Activated CD8-positive, alpha-beta memory T cell treated with anti-CD3 and anti-CD28 coated beads for 48 hours (primary cell): ENCODE data around the gene KANSL1.
"Not testable (repeated sequence)": the region's sequence is repeated elsewhere in the genome, so short reads cannot be mapped to it uniquely, and the experiment has no call there.

Experiments
- DNase-seq, 3 experiments: peaks; one replicate each; pipeline ENCODE4 v3.0.0-alpha.2; 2020; ENCODE audit warnings: low read depth in 2 of 3, low spot score in 2 of 3

The KANSL1 gene

GRCh38 chr17:46193151-46193625, at the start of gene KANSL1:
TSS of gene KANSL1 (minus strand) at chr17:46193429. CDS start at chr17:46172143, 21,286 bp downstream.
- peak; percentile 43 to 73 (median 67) for DNase-seq

GRCh38 chr17:46231359-46231758, 38.1 kb upstream of the KANSL1 start:
- not testable (repeated sequence) for DNase-seq

GRCh38 chr17:46225274-46225794, 32.1 kb upstream of the KANSL1 start:
- DNase-seq, result peak; percentile 77 to 83 (median 79)

GRCh38 chr17:46224864-46225263, 31.6 kb upstream of the KANSL1 start:
- DNase-seq, result peak in 1 of 3 experiments; percentile 2

- not testable (repeated sequence) for DNase-seq
Measured at GRCh38 chr17:46223041-46223440, 29.8 kb upstream of the KANSL1 start.

GRCh38 chr17:46216682-46217081, 23.5 kb upstream of the KANSL1 start:
- no peak for DNase-seq

GRCh38 chr17:46212634-46213435, 19.6 kb upstream of the KANSL1 start:
- DNase-seq, result no peak

- no peak for DNase-seq
Measured at GRCh38 chr17:46208997-46209396, 15.8 kb upstream of the KANSL1 start.

GRCh38 chr17:46205975-46206374, 12.7 kb upstream of the KANSL1 start:
- no peak for DNase-seq

- DNase-seq, result no peak
Measured at GRCh38 chr17:46202424-46202823, 9.2 kb upstream of the KANSL1 start.

GRCh38 chr17:46201491-46201890, 8.3 kb upstream of the KANSL1 start:
- DNase-seq, result no peak

- DNase-seq, result no peak
Measured at GRCh38 chr17:46200197-46200596, 7.0 kb upstream of the KANSL1 start.

GRCh38 chr17:46199379-46199778, 6.2 kb upstream of the KANSL1 start:
- DNase-seq, result no peak

- no peak for DNase-seq
Measured at GRCh38 chr17:46198233-46198632, 5.0 kb upstream of the KANSL1 start.

GRCh38 chr17:46197530-46197929, 4.3 kb upstream of the KANSL1 start:
- DNase-seq, result no peak

- no peak for DNase-seq
Measured at GRCh38 chr17:46195939-46196716, 2.9 kb upstream of the KANSL1 start.

GRCh38 chr17:46195217-46195855, 2.1 kb upstream of the KANSL1 start:
- DNase-seq, result no peak

GRCh38 chr17:46194393-46195216, 1.4 kb upstream of the KANSL1 start:
- DNase-seq, result peak in 1 of 3 experiments; percentile 38

- peak; percentile 78 to 96 (median 88) for DNase-seq
Measured at GRCh38 chr17:46193626-46194392, 580 bp upstream of the KANSL1 start.
